ENCODE measurements around the gene SORCS1.

SORCS1 gene

DNA sequence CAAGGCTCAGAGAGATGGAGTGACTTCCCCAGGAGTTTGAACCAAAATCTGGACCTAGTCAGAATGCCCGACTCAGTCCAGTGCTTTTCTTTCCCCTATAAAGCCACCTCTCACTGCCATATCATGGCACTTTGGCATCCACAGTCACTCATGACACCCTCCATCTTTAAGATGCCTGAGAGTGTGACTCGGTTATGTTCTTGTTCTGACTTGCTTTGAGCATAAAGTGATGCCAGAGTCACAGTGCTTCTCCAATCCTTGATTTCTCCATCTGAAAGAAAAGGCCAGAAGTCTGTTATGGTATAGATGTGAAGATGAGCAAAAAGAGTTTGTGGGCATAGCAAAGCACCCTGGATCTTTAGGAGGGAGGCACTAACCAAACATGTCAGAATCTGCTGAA lies 538.1 kb downstream of the SORCS1 start:
- Histone ChIP-seq H3K9me3 (ENCODE audit: low read length) (no peaks in the 10 kb centered on the region), H3K79me2 (ENCODE audit: insufficient read depth, low read length) (no peaks in the 10 kb centered on the region), H3K9ac (ENCODE audit: low read length) (no peak overlapping the region), H3K4me3 (ENCODE audit: low read depth, low read length, poor library complexity, severe bottlenecking) (no peak overlapping the region), H3K4me2 (ENCODE audit: low read length) (no peak overlapping the region), H3K36me3 (ENCODE audit: insufficient read depth, low read length) (no peaks in the 10 kb centered on the region), H3K9me2 (ENCODE audit: low read depth, low read length) (no peaks in the 10 kb centered on the region), H3F3A (ENCODE audit: insufficient read depth, low read length) (no peaks in the 10 kb centered on the region), H3K27ac (ENCODE audit: low read depth, low read length, poor library complexity, severe bottlenecking) (no peak overlapping the region), H2AFZ (ENCODE audit: low read length) (no peak overlapping the region), H3K4me1 (ENCODE audit: insufficient read depth, low read length, severe bottlenecking) (no peaks in the 10 kb centered on the region), H4K20me1 (ENCODE audit: insufficient read depth, low read length) (no peaks in the 10 kb centered on the region), H3K27me3 (ENCODE audit: insufficient read depth, low read length) (no peaks in the 10 kb centered on the region)
- no peak for TF ChIP-seq EZH2 (IDR thresholded peaks at IDR 0.05; ENCODE audit: borderline replicate concordance, low read length)
- no peak for TF ChIP-seq CTCF (IDR thresholded peaks at IDR 0.05; ENCODE audit: low read length)

GRCh38 chr10:106625751-106626150 lies 538.8 kb downstream of the SORCS1 start:
- H3K9me2 ChIP-seq (ENCODE audit: low read depth, low read length), result no peaks in the 10 kb centered on the region
- H2AFZ ChIP-seq (ENCODE audit: low read length), result no peak overlapping the region
- no peaks in the 10 kb centered on the region for H3K4me1 ChIP-seq (ENCODE audit: insufficient read depth, low read length, severe bottlenecking)
- no peak overlapping the region for H3K4me3 ChIP-seq (ENCODE audit: low read depth, low read length, poor library complexity, severe bottlenecking)
- no peak overlapping the region for H3K4me2 ChIP-seq (ENCODE audit: low read length)
- H3K79me2 ChIP-seq (ENCODE audit: insufficient read depth, low read length), result no peaks in the 10 kb centered on the region
- H4K20me1 ChIP-seq (ENCODE audit: insufficient read depth, low read length), result no peaks in the 10 kb centered on the region
- no peaks in the 10 kb centered on the region for H3K9me3 ChIP-seq (ENCODE audit: low read length)
- H3K36me3 ChIP-seq (ENCODE audit: insufficient read depth, low read length), result no peaks in the 10 kb centered on the region
- H3K27ac ChIP-seq (ENCODE audit: low read depth, low read length, poor library complexity, severe bottlenecking), result no peak overlapping the region
- H3F3A ChIP-seq (ENCODE audit: insufficient read depth, low read length), result no peaks in the 10 kb centered on the region
- H3K9ac ChIP-seq (ENCODE audit: low read length), result no peak overlapping the region
- no peak for TF ChIP-seq EZH2 (IDR thresholded peaks at IDR 0.05; ENCODE audit: borderline replicate concordance, low read length)
- TF ChIP-seq CTCF (IDR thresholded peaks at IDR 0.05; ENCODE audit: low read length), result no peak
- H3K27me3 ChIP-seq (ENCODE audit: insufficient read depth, low read length), result no peaks in the 10 kb centered on the region

DNA sequence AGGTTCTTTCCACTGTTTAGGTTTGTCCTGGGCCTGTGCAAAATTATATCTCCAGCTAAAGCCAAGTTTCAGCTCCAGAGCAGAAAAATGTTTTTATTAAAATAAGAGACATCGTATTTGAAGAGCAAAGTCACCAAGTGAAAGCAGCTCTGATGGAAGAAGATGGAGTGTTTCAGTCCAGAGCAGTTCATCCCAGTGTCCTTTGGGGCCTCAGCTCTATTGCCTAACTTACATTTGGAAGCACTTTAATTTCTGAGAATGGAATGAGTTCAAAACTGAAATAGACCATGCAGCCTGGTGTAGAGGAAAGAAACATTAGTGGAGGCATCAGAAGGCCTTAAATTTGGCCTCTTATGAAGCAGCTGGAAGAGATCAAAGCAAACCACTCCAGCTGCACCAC lies 545.2 kb downstream of the SORCS1 start:
- Histone ChIP-seq H3K79me2 (ENCODE audit: insufficient read depth, low read length) (no peaks in the 10 kb centered on the region), H3K27ac (ENCODE audit: low read depth, low read length, poor library complexity, severe bottlenecking) (no peak overlapping the region), H3K9ac (ENCODE audit: low read length) (no peak overlapping the region), H3F3A (ENCODE audit: insufficient read depth, low read length) (no peaks in the 10 kb centered on the region), H3K27me3 (ENCODE audit: insufficient read depth, low read length) (no peaks in the 10 kb centered on the region), H3K9me2 (ENCODE audit: low read depth, low read length) (no peaks in the 10 kb centered on the region), H3K4me2 (ENCODE audit: low read length) (no peak overlapping the region), H2AFZ (ENCODE audit: low read length) (no peak overlapping the region), H4K20me1 (ENCODE audit: insufficient read depth, low read length) (no peaks in the 10 kb centered on the region), H3K36me3 (ENCODE audit: insufficient read depth, low read length) (no peaks in the 10 kb centered on the region), H3K4me1 (ENCODE audit: insufficient read depth, low read length, severe bottlenecking) (no peaks in the 10 kb centered on the region), H3K4me3 (ENCODE audit: low read depth, low read length, poor library complexity, severe bottlenecking) (no peak overlapping the region), H3K9me3 (ENCODE audit: low read length) (no peaks in the 10 kb centered on the region)
- TF ChIP-seq EZH2 (IDR thresholded peaks at IDR 0.05; ENCODE audit: borderline replicate concordance, low read length) (no peak), CTCF (IDR thresholded peaks at IDR 0.05; ENCODE audit: low read length) (no peak)
